HL-60/S4 treated with phorbol 12-myristate 13-acetate at 8.2 ng/mL for 4 days and 3 days (cell line): ENCODE results near the gene LAMB3.

Experiments used
- in situ Hi-C: fragments of 300-500 bp; cut with MboI; formaldehyde crosslinking; loops from 2 replicates; pipeline ENCODE4 v1.15.0; 2022; ENCODE audit warnings: low sequenced_read_pairs

Gene LAMB3

GRCh38 chr1:209600541-209600940 is 51.7 kb downstream of the LAMB3 start:
- in situ Hi-C loops = loop anchor here (10.0 kb wide), 1 partner anchor 94 kb away; no protein-coding TSS in a partner anchor

GRCh38 chr1:209598227-209598626 is 54.0 kb downstream of the LAMB3 start:
- in situ Hi-C loops = no loop called here

- in situ Hi-C loops = no loop called here
These were observed 54.7 kb downstream of the LAMB3 start for GRCh38 chr1:209597499-209597898.

- in situ Hi-C loops = no loop called here
These were observed 56.5 kb downstream of the LAMB3 start for GRCh38 chr1:209595599-209596285.

GRCh38 chr1:209595028-209595427 is 57.2 kb downstream of the LAMB3 start:
- in situ Hi-C loops = no loop called here

GRCh38 chr1:209594440-209594839 is 57.8 kb downstream of the LAMB3 start:
- in situ Hi-C loops = no loop called here

- in situ Hi-C loops = no loop called here
These were observed 58.5 kb downstream of the LAMB3 start for GRCh38 chr1:209593747-209594146.

- in situ Hi-C loops = no loop called here
These were observed 61.8 kb downstream of the LAMB3 start for GRCh38 chr1:209590405-209590804.

- in situ Hi-C loops = no loop called here
These were observed 62.4 kb downstream of the LAMB3 start for GRCh38 chr1:209589863-209590262.

- in situ Hi-C loops = no loop called here
These were observed 62.8 kb downstream of the LAMB3 start for GRCh38 chr1:209589440-209589839.

GRCh38 chr1:209587789-209588188 is 64.4 kb downstream of the LAMB3 start:
- in situ Hi-C loops = no loop called here

- in situ Hi-C loops = no loop called here
These were observed 65.9 kb downstream of the LAMB3 start for GRCh38 chr1:209586221-209586740.

- in situ Hi-C loops = no loop called here
These were observed 66.6 kb downstream of the LAMB3 start for GRCh38 chr1:209585672-209586071.

- in situ Hi-C loops = no loop called here
These were observed 67.0 kb downstream of the LAMB3 start for GRCh38 chr1:209585197-209585596.

- in situ Hi-C loops = no loop called here
These were observed 68.0 kb downstream of the LAMB3 start for GRCh38 chr1:209584231-209584672.

- in situ Hi-C loops = no loop called here
These were observed 68.8 kb downstream of the LAMB3 start, which contains the start of gene CAMK1G for GRCh38 chr1:209583408-209583807. Gene CAMK1G (plus strand): TSS chr1:209583714. CDS start chr1:209594984, 11,270 bp downstream.

GRCh38 chr1:209580577-209580976 is 71.6 kb downstream of the LAMB3 start:
- in situ Hi-C loops = no loop called here

GRCh38 chr1:209577346-209577745 is 74.9 kb downstream of the LAMB3 start:
- in situ Hi-C loops = no loop called here

GRCh38 chr1:209576392-209577197 is 75.6 kb downstream of the LAMB3 start:
- in situ Hi-C loops = no loop called here

- in situ Hi-C loops = no loop called here
These were observed 81.5 kb downstream of the LAMB3 start for GRCh38 chr1:209570743-209571142.

- in situ Hi-C loops = no loop called here
These were observed 82.6 kb downstream of the LAMB3 start for GRCh38 chr1:209569455-209570207.
